WERI-Rb-1 (cell line): ENCODE data around the gene DHX32.

Source experiments
- DNase-seq: peaks from one replicate; pipeline ENCODE4 v3.0.0-alpha.2; 2020
- H3K27ac ChIP-seq: fragments of 250-450 bp; sonication (Bioruptor Pico); 2 replicates; pipeline ENCODE4 v1.5.1; 2020; ENCODE audit warnings: mild to moderate bottlenecking, moderate library complexity
- H3K27me3 ChIP-seq: fragments of 250-450 bp; sonication (Bioruptor Pico); 2 replicates; pipeline ENCODE4 v1.5.1; 2021; ENCODE audit warnings: mild to moderate bottlenecking, low read depth, moderate library complexity; ENCODE audit not compliant: insufficient read depth, severe bottlenecking
- H3K36me3 ChIP-seq: fragments of 250-450 bp; sonication (Bioruptor Pico); 2 replicates; pipeline ENCODE4 v1.5.1; 2020; ENCODE audit warnings: mild to moderate bottlenecking, moderate library complexity
- H3K4me3 ChIP-seq: 2 replicates; pipeline ENCODE4 v1.5.1; 2011; ENCODE audit warnings: low read depth, mild to moderate bottlenecking, control low read depth, low read length
- H3K9me3 ChIP-seq: fragments of 250-450 bp; sonication (Bioruptor Pico); 2 replicates; pipeline ENCODE4 v1.5.1; 2021; ENCODE audit warnings: mild to moderate bottlenecking, moderate library complexity; ENCODE audit not compliant: severe bottlenecking
- CTCF ChIP-seq: IDR thresholded peaks from 2 replicates; pipeline ENCODE4 v1.5.1; 2011; ENCODE audit warnings: low read depth, mild to moderate bottlenecking, control low read depth, inconsistent platforms, low read length

Gene DHX32

GRCh38 chr10:125788156-125789034 lies 92.7 kb downstream of the DHX32 start:
- no peaks in the 10 kb centered on the region for H3K9me3 ChIP-seq
- H3K4me3 ChIP-seq, result no peak overlapping the region
- no peak for TF ChIP-seq CTCF
- no peak overlapping the region for H3K27ac ChIP-seq
- no peaks in the 10 kb centered on the region for H3K27me3 ChIP-seq
- DNase-seq, result no peak
- peaks cover 6% of the 10 kb centered on the region for H3K36me3 ChIP-seq
